ENCODE measurements around the gene ICAM1.

Gene ICAM1

GRCh38 chr19:10254244-10254643 lies 16.7 kb upstream of the ICAM1 start:
- TF ChIP-seq TAF1 (IDR thresholded peaks at IDR 0.05; ENCODE audit: borderline replicate concordance, insufficient read depth, low read length): no peak
- no peak for TF ChIP-seq SIN3A (IDR thresholded peaks at IDR 0.05; ENCODE audit: borderline replicate concordance, insufficient read depth, low read length)

- TF ChIP-seq POLR2AphosphoS5 (IDR thresholded peaks at IDR 0.05; ENCODE audit: low read depth, low read length): no peak
- no peak for TF ChIP-seq SIN3A (IDR thresholded peaks at IDR 0.05; ENCODE audit: borderline replicate concordance, insufficient read depth, low read length)
Measured at GRCh38 chr19:10255358-10255757, 15.6 kb upstream of the ICAM1 start.

GRCh38 chr19:10256551-10256950 lies 14.4 kb upstream of the ICAM1 start:
- TF ChIP-seq FOXP2 (optimal IDR thresholded peaks at IDR 0.05; ENCODE audit: borderline replicate concordance, extremely low read depth, extremely low read length, insufficient read depth) (no peak), REST (IDR thresholded peaks at IDR 0.05; ENCODE audit: insufficient read depth in 1 of 2, low read depth in 2 of 2, low read length in 2 of 2) (no peak), SIN3A (IDR thresholded peaks at IDR 0.05; ENCODE audit: borderline replicate concordance, insufficient read depth, low read length) (no peak), TAF1 (IDR thresholded peaks at IDR 0.05; ENCODE audit: borderline replicate concordance, insufficient read depth, low read length) (no peak), POLR2AphosphoS5 (IDR thresholded peaks at IDR 0.05; ENCODE audit: low read depth, low read length) (no peak)

- TF ChIP-seq FOXP2 (optimal IDR thresholded peaks at IDR 0.05; ENCODE audit: borderline replicate concordance, extremely low read depth, extremely low read length, insufficient read depth) (no peak), POLR2AphosphoS5 (IDR thresholded peaks at IDR 0.05; ENCODE audit: low read depth, low read length) (no peak), SIN3A (IDR thresholded peaks at IDR 0.05; ENCODE audit: borderline replicate concordance, insufficient read depth, low read length) (no peak), REST (IDR thresholded peaks at IDR 0.05; ENCODE audit: insufficient read depth in 1 of 2, low read depth in 2 of 2, low read length in 2 of 2) (no peak), TAF1 (IDR thresholded peaks at IDR 0.05; ENCODE audit: borderline replicate concordance, insufficient read depth, low read length) (no peak)
Measured at GRCh38 chr19:10256970-10257615, 13.8 kb upstream of the ICAM1 start.

GRCh38 chr19:10258080-10258710 lies 12.7 kb upstream of the ICAM1 start:
- TF ChIP-seq REST (IDR thresholded peaks at IDR 0.05; ENCODE audit: insufficient read depth in 1 of 2, low read depth in 2 of 2, low read length in 2 of 2) (no peak), POLR2AphosphoS5 (IDR thresholded peaks at IDR 0.05; ENCODE audit: low read depth, low read length) (no peak), TAF1 (IDR thresholded peaks at IDR 0.05; ENCODE audit: borderline replicate concordance, insufficient read depth, low read length) (no peak), SIN3A (IDR thresholded peaks at IDR 0.05; ENCODE audit: borderline replicate concordance, insufficient read depth, low read length) (no peak), FOXP2 (optimal IDR thresholded peaks at IDR 0.05; ENCODE audit: borderline replicate concordance, extremely low read depth, extremely low read length, insufficient read depth) (no peak)

- no peak for TF ChIP-seq POLR2AphosphoS5 (IDR thresholded peaks at IDR 0.05; ENCODE audit: low read depth, low read length)
- no peak for TF ChIP-seq REST (IDR thresholded peaks at IDR 0.05; ENCODE audit: insufficient read depth in 1 of 2, low read depth in 2 of 2, low read length in 2 of 2)
- no peak for TF ChIP-seq TAF1 (IDR thresholded peaks at IDR 0.05; ENCODE audit: borderline replicate concordance, insufficient read depth, low read length)
- TF ChIP-seq FOXP2 (optimal IDR thresholded peaks at IDR 0.05; ENCODE audit: borderline replicate concordance, extremely low read depth, extremely low read length, insufficient read depth): no peak
- TF ChIP-seq SIN3A (IDR thresholded peaks at IDR 0.05; ENCODE audit: borderline replicate concordance, insufficient read depth, low read length): no peak
Measured at GRCh38 chr19:10259162-10259905, 11.6 kb upstream of the ICAM1 start.

All from PFSK-1 (cell line).